ENCODE results near the gene NCK2.

- TF ChIP-seq, protein P1, sequence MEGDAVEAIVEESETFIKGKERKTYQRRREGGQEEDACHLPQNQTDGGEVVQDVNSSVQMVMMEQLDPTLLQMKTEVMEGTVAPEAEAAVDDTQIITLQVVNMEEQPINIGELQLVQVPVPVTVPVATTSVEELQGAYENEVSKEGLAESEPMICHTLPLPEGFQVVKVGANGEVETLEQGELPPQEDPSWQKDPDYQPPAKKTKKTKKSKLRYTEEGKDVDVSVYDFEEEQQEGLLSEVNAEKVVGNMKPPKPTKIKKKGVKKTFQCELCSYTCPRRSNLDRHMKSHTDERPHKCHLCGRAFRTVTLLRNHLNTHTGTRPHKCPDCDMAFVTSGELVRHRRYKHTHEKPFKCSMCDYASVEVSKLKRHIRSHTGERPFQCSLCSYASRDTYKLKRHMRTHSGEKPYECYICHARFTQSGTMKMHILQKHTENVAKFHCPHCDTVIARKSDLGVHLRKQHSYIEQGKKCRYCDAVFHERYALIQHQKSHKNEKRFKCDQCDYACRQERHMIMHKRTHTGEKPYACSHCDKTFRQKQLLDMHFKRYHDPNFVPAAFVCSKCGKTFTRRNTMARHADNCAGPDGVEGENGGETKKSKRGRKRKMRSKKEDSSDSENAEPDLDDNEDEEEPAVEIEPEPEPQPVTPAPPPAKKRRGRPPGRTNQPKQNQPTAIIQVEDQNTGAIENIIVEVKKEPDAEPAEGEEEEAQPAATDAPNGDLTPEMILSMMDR (IDR thresholded peaks at IDR 0.05), result no peak
- no peak for TF ChIP-seq POLR2A (IDR thresholded peaks at IDR 0.05)
Observed at GRCh38 chr2:105907184-105907583, 162.5 kb downstream of the NCK2 start.

All from sigmoid colon (tissue), 3 donors.